Panc1 (cell line): ENCODE measurements around the gene METTL22. TPM values are rescaled to one million over a fixed set of nuclear protein-coding genes. Genes with fewer than 3 reads are reported as not detected.

ENCODE experiments used
- ATAC-seq: fragments of 200-7000 bp; cut with Tn5 transposase; 2 replicates; pipeline ENCODE4 v1.9.1; 2020; ENCODE audit warnings: mild to moderate bottlenecking, moderate library complexity
- BruUV-seq: library from RNA; stranded (reverse); fragments of 400-500 nt; replicated peaks from 2 replicates; lab custom pipeline; 2021; lab: Mats Ljungman, UMichigan
- CTCF ChIA-PET: fragments of 300-600 bp; sonication (Branson Sonifier 250); formaldehyde crosslinking; loops from one replicate; lab custom pipeline; 2022; ENCODE audit warnings: antibody characterized with exemption; lab: Charles Lee
- POLR2A ChIA-PET: fragments of 300-600 bp; sonication (Branson Sonifier 250); formaldehyde crosslinking; loops from one replicate; lab custom pipeline; 2022; ENCODE audit warnings: antibody characterized with exemption; lab: Charles Lee
- DNase-seq: peaks from one replicate; pipeline ENCODE4 v3.0.0-alpha.2; 2010; ENCODE audit warnings: low read depth, low spot score
- H3K27ac ChIP-seq: 2 replicates; pipeline ENCODE4 v1.5.1; 2011; ENCODE audit warnings: mild to moderate bottlenecking, low read length, inconsistent platforms
- H3K27me3 ChIP-seq: fragments of 200-500 bp; sonication (Bioruptor generic); 2 replicates; pipeline ENCODE4 v1.6.0; 2014; ENCODE audit warnings: low read length, inconsistent platforms; ENCODE audit not compliant: control insufficient read depth, insufficient read depth
- H3K36me3 ChIP-seq: fragments of 200-500 bp; sonication (Bioruptor generic); 2 replicates; pipeline ENCODE4 v1.5.1; 2014; ENCODE audit warnings: inconsistent platforms, mild to moderate bottlenecking, low read length, moderate library complexity; ENCODE audit not compliant: control insufficient read depth, insufficient read depth
- H3K4me1 ChIP-seq: 2 replicates; pipeline ENCODE4 v1.5.1; 2011; ENCODE audit warnings: inconsistent platforms, mild to moderate bottlenecking, low read length, moderate library complexity; ENCODE audit not compliant: control insufficient read depth, insufficient read depth
- H3K4me3 ChIP-seq, 2 experiments: 2 replicates each; pipeline ENCODE4 v1.5.1; 2011 to 2012; ENCODE audit warnings: low read depth in 2 of 2, low read length in 2 of 2, mild to moderate bottlenecking in 2 of 2, inconsistent platforms in 1 of 2, moderate library complexity in 1 of 2
- H3K9me3 ChIP-seq: fragments of 200-500 bp; sonication (Bioruptor generic); 2 replicates; pipeline ENCODE4 v1.5.1; 2014; ENCODE audit warnings: low read depth, mild to moderate bottlenecking, inconsistent platforms, low read length, moderate library complexity; ENCODE audit not compliant: control insufficient read depth, insufficient read depth
- CTCF ChIP-seq: fragments of 450-650 bp; IDR thresholded peaks from 2 replicates; pipeline ENCODE4 v1.5.1; 2017; ENCODE audit warnings: mild to moderate bottlenecking
- POLR2AphosphoS5 ChIP-seq: IDR thresholded peaks from 2 replicates; pipeline ENCODE4 v1.6.1; 2012; ENCODE audit warnings: mild to moderate bottlenecking, low read depth, low read length, moderate library complexity
- REST ChIP-seq, 2 experiments: IDR thresholded peaks; 2 replicates each; pipeline ENCODE4 v1.6.1; 2011 to 2012; ENCODE audit warnings: low read depth in 2 of 2, control low read depth in 1 of 2, low read length in 1 of 2, mild to moderate bottlenecking in 1 of 2, moderate library complexity in 1 of 2; ENCODE audit not compliant: insufficient read depth in 1 of 2
- SIN3A ChIP-seq: IDR thresholded peaks from 2 replicates; pipeline ENCODE4 v1.6.1; 2012; ENCODE audit warnings: low read depth, mild to moderate bottlenecking, low read length, moderate library complexity, borderline replicate concordance; ENCODE audit not compliant: insufficient read depth
- TCF7L2 ChIP-seq: IDR thresholded peaks from 2 replicates; pipeline ENCODE4 v1.6.1; 2011; ENCODE audit warnings: mild to moderate bottlenecking, low read depth, low read length, inconsistent platforms
- in situ Hi-C: cut with HindIII; loops from 2 replicates; pipeline ENCODE4 v1.10.0; 2016; ENCODE audit warnings: low sequenced_read_pairs, low pct_unique_long_range_greater_than_20kb
- intact Hi-C: fragments of 100-400 bp; cut with micrococcal nuclease; formaldehyde crosslinking; loops from one replicate; pipeline ENCODE4 v1.10.0; 2022; ENCODE audit not compliant: unreplicated experiment
- total RNA-seq: library from RNA; stranded (reverse); gene quantifications from one replicate; pipeline ENCODE4 v1.2.1, GENCODE V29; 2021; ENCODE audit not compliant: unreplicated experiment

METTL22 gene
- total RNA-seq, 1 experiment from 2014 or later: 31.8 TPM

- H3K9me3 ChIP-seq: peaks cover 5% of the 10 kb centered on the region; the same call in 1 of the 2 replicates
- ATAC-seq: no peak
- POLR2A ChIA-PET: interaction anchor here (0.7 kb wide), 1 partner anchor 9 kb away, joined by 3 read pairs; no protein-coding TSS in a partner anchor
- CTCF ChIA-PET: interaction anchor here (0.9 kb wide), 1 partner anchor 190 kb away, joined by 3 read pairs; no protein-coding TSS in a partner anchor
- no peaks in the 10 kb centered on the region for H3K4me1 ChIP-seq
- no peak overlapping the region for H3K27ac ChIP-seq
- TF ChIP-seq TCF7L2 (no peak), CTCF (no peak), POLR2AphosphoS5 (no peak), SIN3A (no peak)
- H3K4me3 ChIP-seq: no peak overlapping the region
- in situ Hi-C loops (no loop called here), intact Hi-C loops (no loop called here)
- H3K27me3 ChIP-seq: no peaks in the 10 kb centered on the region
- no peak for DNase-seq
- no peaks in the 10 kb centered on the region for H3K36me3 ChIP-seq
- no TSS peak for BruUV-seq
Observed at GRCh38 chr16:8595783-8596182, 25.7 kb upstream of the METTL22 start.

- H3K36me3 ChIP-seq: no peaks in the 10 kb centered on the region
- TF ChIP-seq POLR2AphosphoS5 (no peak), CTCF (no peak), TCF7L2 (no peak), SIN3A (no peak), REST (IDR thresholded peaks at IDR 0.05; ENCODE audit: insufficient read depth in 1 of 2, low read depth in 2 of 2, low read length in 1 of 2) (no peak)
- no peaks in the 10 kb centered on the region for H3K27me3 ChIP-seq
- POLR2A ChIA-PET: no interaction called here
- DNase-seq: no peak
- in situ Hi-C loops (no loop called here), intact Hi-C loops (no loop called here)
- no peak for ATAC-seq
- H3K27ac ChIP-seq: no peak overlapping the region
- no peak overlapping the region for H3K4me3 ChIP-seq
- BruUV-seq: no TSS peak
- no peaks in the 10 kb centered on the region for H3K4me1 ChIP-seq
- H3K9me3 ChIP-seq: peaks cover 5% of the 10 kb centered on the region; the same call in 1 of the 2 replicates
- CTCF ChIA-PET: no interaction called here
Observed at GRCh38 chr16:8596581-8596980, 24.9 kb upstream of the METTL22 start.
